H1 (cell line): ENCODE data around the gene TOMM40L. TPM values are rescaled to one million over a fixed set of nuclear protein-coding genes. Genes with fewer than 3 reads are reported as not detected.

ENCODE experiments used
- CTCF ChIA-PET: fragments of 300-600 bp; sonication (Branson Sonifier 250); formaldehyde crosslinking; loops from one replicate; lab custom pipeline; 2021; ENCODE audit not compliant: partially characterized antibody; lab: Charles Lee
- POLR2A ChIA-PET: fragments of 300-600 bp; sonication (Branson Sonifier 250); formaldehyde crosslinking; loops from one replicate; lab custom pipeline; 2021; ENCODE audit warnings: inconsistent platforms; ENCODE audit not compliant: partially characterized antibody; lab: Charles Lee
- DNase-seq, 2 experiments: peaks; one replicate each; pipeline versions ENCODE4 v3.0.0 to v3.0.0-alpha.2; 2010 to 2022; ENCODE audit warnings: low spot score in 2 of 2, low read depth in 1 of 2, mixed read lengths in 1 of 2
- FAIRE-seq: peaks from 2 replicates; lab custom pipeline; 2011; peaks lifted over from hg19 to GRCh38; lab: Jason Lieb, UNC
- H2AFZ ChIP-seq: 2 replicates; pipeline ENCODE4 v1.8.1; 2012; ENCODE audit warnings: low read length, inconsistent platforms
- H2AK5ac ChIP-seq: 2 replicates; pipeline ENCODE4 v1.6.1; 2013; ENCODE audit warnings: low read depth, low read length
- H2BK120ac ChIP-seq: replicated peaks from 2 replicates; pipeline ENCODE3; 2013; ENCODE audit warnings: low read depth, low read length, inconsistent platforms
- H2BK12ac ChIP-seq: 2 replicates; pipeline ENCODE4 v1.6.1; 2013; ENCODE audit warnings: low read depth, low read length
- H2BK15ac ChIP-seq: 2 replicates; pipeline ENCODE4 v1.6.1; 2013; ENCODE audit warnings: low read length
- H2BK20ac ChIP-seq: 2 replicates; pipeline ENCODE4 v1.6.1; 2013; ENCODE audit warnings: low read length
- H2BK5ac ChIP-seq: 2 replicates; pipeline ENCODE4 v1.6.1; 2013; ENCODE audit warnings: low read depth, low read length
- H3K14ac ChIP-seq: 2 replicates; pipeline ENCODE4 v1.6.1; 2013; ENCODE audit warnings: inconsistent platforms; ENCODE audit not compliant: insufficient read length
- H3K18ac ChIP-seq: 2 replicates; pipeline ENCODE4 v1.6.1; 2013; ENCODE audit warnings: low read length; ENCODE audit errors: extremely low read depth
- H3K23ac ChIP-seq: 2 replicates; pipeline ENCODE4 v1.6.1; 2013; ENCODE audit warnings: inconsistent platforms; ENCODE audit not compliant: insufficient read length
- H3K23me2 ChIP-seq: 2 replicates; pipeline ENCODE4 v1.6.1; 2013; ENCODE audit warnings: low read depth, low read length
- H3K27ac ChIP-seq: 2 replicates; pipeline ENCODE4 v1.6.1; 2011; ENCODE audit warnings: low read depth, low read length, inconsistent platforms
- H3K27me3 ChIP-seq, 4 experiments: replicated peaks in 1 of 4; 1 replicate in 1 of 4; 2 replicates in 3 of 4; pipeline versions ENCODE4 v1.6.1 to v1.8.1; 2011 to 2013; ENCODE audit warnings: low read length in 3 of 4, mild to moderate bottlenecking in 3 of 4, inconsistent platforms in 2 of 4, mixed read lengths in 2 of 4, moderate library complexity in 1 of 4; ENCODE audit not compliant: control insufficient read depth in 3 of 4, insufficient read depth in 3 of 4; ENCODE audit errors: extremely low read depth in 1 of 4
- H3K36me3 ChIP-seq, 4 experiments: 2 replicates each; pipeline versions ENCODE4 v1.6.1 to v1.8.1; 2011 to 2013; ENCODE audit warnings: mild to moderate bottlenecking in 4 of 4, low read length in 3 of 4, moderate library complexity in 2 of 4, control low read depth in 1 of 4, inconsistent platforms in 1 of 4; ENCODE audit not compliant: insufficient read depth in 4 of 4, control insufficient read depth in 2 of 4
- H3K4ac ChIP-seq: replicated peaks from 2 replicates; pipeline ENCODE3; 2013; ENCODE audit warnings: low read length, low read depth, mixed read lengths, inconsistent platforms; ENCODE audit not compliant: insufficient read length
- H3K4me1 ChIP-seq, 4 experiments: replicated peaks in 1 of 4; 1 replicate in 1 of 4; 2 replicates in 3 of 4; pipeline versions ENCODE4 v1.6.1 to v1.8.1; 2011 to 2013; ENCODE audit warnings: low read length in 3 of 4, inconsistent platforms in 2 of 4, mixed read lengths in 1 of 4; ENCODE audit not compliant: insufficient read depth in 4 of 4, control insufficient read depth in 3 of 4
- H3K4me2 ChIP-seq, 2 experiments: 2 replicates each; pipeline versions ENCODE4 v1.6.1 to v1.8.1; 2011 to 2013; ENCODE audit warnings: low read depth in 2 of 2, low read length in 2 of 2, control low read depth in 1 of 2, inconsistent platforms in 1 of 2, mild to moderate bottlenecking in 1 of 2; ENCODE audit not compliant: insufficient read depth in 1 of 2
- H3K4me3 ChIP-seq, 4 experiments: fragments of 200-600, 300-600 bp in 1 of 4; sonication (generic), shearing (Covaris generic), sonication (Bioruptor Twin) in 1 of 4; 2 replicates each; pipeline versions ENCODE4 v1.5.1 to v1.8.1; 2011 to 2016; ENCODE audit warnings: low read length in 4 of 4, low read depth in 3 of 4, control low read depth in 2 of 4, inconsistent platforms in 2 of 4, mild to moderate bottlenecking in 2 of 4, mixed read lengths in 1 of 4, moderate library complexity in 1 of 4; ENCODE audit not compliant: insufficient read depth in 2 of 4; ENCODE audit errors: extremely low read depth in 1 of 4
- H3K56ac ChIP-seq: replicated peaks from 2 replicates; pipeline ENCODE3; 2013; ENCODE audit warnings: low read depth, mild to moderate bottlenecking, mixed read lengths, low read length, inconsistent platforms; ENCODE audit not compliant: insufficient read length
- H3K79me1 ChIP-seq: 2 replicates; pipeline ENCODE4 v1.6.1; 2013; ENCODE audit warnings: low read depth, low read length, control low read depth
- H3K79me2 ChIP-seq, 2 experiments: 2 replicates each; pipeline versions ENCODE4 v1.6.1 to v1.8.1; 2012 to 2013; ENCODE audit warnings: low read length in 2 of 2, mild to moderate bottlenecking in 2 of 2, inconsistent platforms in 1 of 2; ENCODE audit not compliant: insufficient read depth in 2 of 2, control insufficient read depth in 1 of 2
- H3K9ac ChIP-seq, 4 experiments: replicated peaks in 1 of 4; 1 replicate in 1 of 4; 2 replicates in 3 of 4; pipeline versions ENCODE4 v1.6.1 to v1.8.1; 2011 to 2013; ENCODE audit warnings: low read depth in 3 of 4, low read length in 3 of 4, control low read depth in 2 of 4, mild to moderate bottlenecking in 2 of 4, moderate library complexity in 2 of 4, inconsistent platforms in 1 of 4; ENCODE audit errors: extremely low read depth in 1 of 4
- H3K9me3 ChIP-seq, 2 experiments: 2 replicates each; pipeline versions ENCODE4 v1.6.1 to v1.8.1; 2012 to 2013; ENCODE audit warnings: mild to moderate bottlenecking in 2 of 2, moderate library complexity in 2 of 2, control low read depth in 1 of 2, inconsistent platforms in 1 of 2, low read depth in 1 of 2, low read length in 1 of 2, mixed read lengths in 1 of 2; ENCODE audit not compliant: insufficient read depth in 2 of 2
- H4K20me1 ChIP-seq, 2 experiments: replicated peaks in 1 of 2; 2 replicates each; pipeline versions ENCODE3 to v1.8.1; 2011 to 2013; ENCODE audit warnings: inconsistent platforms in 2 of 2, low read length in 2 of 2, mild to moderate bottlenecking in 1 of 2; ENCODE audit not compliant: insufficient read depth in 2 of 2, control insufficient read depth in 1 of 2
- H4K5ac ChIP-seq: 2 replicates; pipeline ENCODE4 v1.6.1; 2013; ENCODE audit warnings: low read length, low read depth, mixed read lengths, inconsistent platforms; ENCODE audit not compliant: insufficient read length
- H4K8ac ChIP-seq: 2 replicates; pipeline ENCODE4 v1.8.0; 2013; ENCODE audit warnings: mild to moderate bottlenecking, moderate library complexity, low read length, inconsistent platforms; ENCODE audit not compliant: insufficient read depth; ENCODE audit errors: extremely low read depth
- H4K91ac ChIP-seq: replicated peaks from 2 replicates; pipeline ENCODE3; 2013; ENCODE audit warnings: low read length, mixed read lengths, inconsistent platforms; ENCODE audit not compliant: insufficient read length
- WGBS, 2 experiments: shearing (Covaris generic) in 1 of 2; methylation state at CpG; one replicate each; pipeline versions ENCODE4 v1.1.6 to v1.1.7; 2013 to 2015; ENCODE audit warnings: low lambda C conversion rate in 2 of 2, mixed read lengths in 2 of 2, inconsistent platforms in 1 of 2, low coverage in 1 of 2, missing lambda C conversion rate in 1 of 2; ENCODE audit not compliant: insufficient replicate concordance in 2 of 2, insufficient coverage in 1 of 2, insufficient read length in 1 of 2; ENCODE audit errors: extremely low coverage in 1 of 2, missing lambda C conversion rate in 1 of 2; 5-methylcytosine and 5-hydroxymethylcytosine counted together
- polyA plus RNA-seq, 7 experiments: library from polyadenylated mRNA; depleted of rRNA in 3 of 7; stranded (reverse) in 5 of 7; unstranded in 2 of 7; fragments of >200 nt in 5 of 7; fragments of 200-250 nt in 2 of 7; gene quantifications; 1 replicate in 5 of 7; 2 replicates in 1 of 7; 4 replicates in 1 of 7; pipeline versions ENCODE4 v1.2.1 to v1.2.3, GENCODE V29; 2011 to 2013; ENCODE audit warnings: missing spikeins in 2 of 7, mixed read lengths in 2 of 7
- total RNA-seq: library from RNA; stranded (reverse); fragmentation: NEBNext Ultra II Directional; extraction: Animal tissue kit (Norgen Biotek cat#: 25700); gene quantifications from 2 replicates; pipeline ENCODE4 v1.2.1, GENCODE V29; 2021

The TOMM40L gene
- total and polyA plus RNA-seq, 2 of the 8 experiments (the other 6 are each of a cell fraction or from before 2014, with no cell fraction given), result 11.4 to 15.0 TPM

GRCh38 chr1:161196111-161196510 lies 29.7 kb upstream of the TOMM40L start:
- no peak for DNase-seq
- H3K4me2 ChIP-seq, result 0 out of 4 replicates have a peak overlapping the region, but pooled peaks of 1 of the 2 experiments have one; percentile 67
- no peak overlapping the region for H2AFZ ChIP-seq
- H4K20me1 ChIP-seq, result no peaks in the 10 kb centered on the region
- H2BK120ac ChIP-seq, result no peak overlapping the region
- H2BK12ac ChIP-seq, result no peak overlapping the region
- H3K27ac ChIP-seq, result no peak overlapping the region
- WGBS, 2 experiments, result 87% methylated on average over 7 of the region's 7 CpGs; no CpG with 5 or more reads in 1 of the 2 experiments
- H3K4me3 ChIP-seq, result no peak overlapping the region
- CTCF ChIA-PET, result interaction anchor here (1.0 to 17.6 kb wide), 5 partner anchors 11 to 160 kb away, joined by 3 to 427 read pairs (median 4); partner anchors contain the start of genes APOA2, B4GALT3, FCER1G and TOMM40L
- no peak overlapping the region for H3K18ac ChIP-seq
- POLR2A ChIA-PET, result interaction anchor here (1.0 to 1.6 kb wide), 4 partner anchors 9 to 110 kb away, joined by 3 to 4 read pairs (median 3); partner anchors contain the start of gene FCER1G
- H4K91ac ChIP-seq, result no peak overlapping the region
- H3K36me3 ChIP-seq, result peaks cover 4 to 12% (median 7%) of the 10 kb centered on the region in 4 experiments; a peak in 5 of 8 replicates
- H3K79me1 ChIP-seq, result peaks cover 6% of the 10 kb centered on the region; the same call in 1 of the 2 replicates
- H2BK5ac ChIP-seq, result peak overlapping the region; percentile 67; the same call in 1 of the 2 replicates
- H3K23me2 ChIP-seq, result peaks cover 11% of the 10 kb centered on the region; the same call in 1 of the 2 replicates
- no peak overlapping the region for H3K9ac ChIP-seq
- no peaks in the 10 kb centered on the region; a peak in 1 of 7 replicates for H3K27me3 ChIP-seq
- no peak for FAIRE-seq
- peaks cover 15 to 45% (median 41%) of the 10 kb centered on the region in 4 experiments for H3K4me1 ChIP-seq
- no peak overlapping the region; the same call in 1 of the 2 replicates for H4K8ac ChIP-seq
- no peak overlapping the region for H3K4ac ChIP-seq
- 0 out of 2 replicates have a peak overlapping the region, but pooled peaks have one; percentile 48 for H2BK20ac ChIP-seq
- no peak overlapping the region for H2AK5ac ChIP-seq
- H3K23ac ChIP-seq, result no peak overlapping the region
- no peak overlapping the region for H3K14ac ChIP-seq
- peaks cover 0 to 5% of the 10 kb centered on the region in 2 experiments; a peak in 1 of 4 replicates for H3K79me2 ChIP-seq
- H3K9me3 ChIP-seq, result no peaks in the 10 kb centered on the region
- H4K5ac ChIP-seq, result no peak overlapping the region
- H2BK15ac ChIP-seq, result no peak overlapping the region
- no peak overlapping the region for H3K56ac ChIP-seq
